Gastrocnemius medialis (tissue), 4 donors: ENCODE results near the gene BRAF.

Experiments used
- POLR2A ChIP-seq, 2 donors: fragments of 450-650 bp; IDR thresholded peaks; one replicate each; pipeline ENCODE4 v1.6.1; 2017; ENCODE audit warnings: antibody characterized with exemption in 2 of 2, mild to moderate bottlenecking in 2 of 2, moderate library complexity in 2 of 2
- TF ChIP-seq, protein P1 (sequence below), 5 experiments: fragments of 450-650 bp in 3 of 5; fragments of 200-600 bp in 2 of 5; sonication (generic) in 2 of 5; IDR thresholded peaks in 4 of 5; conservative IDR thresholded peaks in 1 of 5; 1 replicate in 4 of 5; 2 replicates in 1 of 5; pipeline ENCODE4 v1.5.1; 2016 to 2019; ENCODE audit warnings: antibody characterized with exemption in 5 of 5, mild to moderate bottlenecking in 3 of 5, moderate library complexity in 3 of 5

DNA sequence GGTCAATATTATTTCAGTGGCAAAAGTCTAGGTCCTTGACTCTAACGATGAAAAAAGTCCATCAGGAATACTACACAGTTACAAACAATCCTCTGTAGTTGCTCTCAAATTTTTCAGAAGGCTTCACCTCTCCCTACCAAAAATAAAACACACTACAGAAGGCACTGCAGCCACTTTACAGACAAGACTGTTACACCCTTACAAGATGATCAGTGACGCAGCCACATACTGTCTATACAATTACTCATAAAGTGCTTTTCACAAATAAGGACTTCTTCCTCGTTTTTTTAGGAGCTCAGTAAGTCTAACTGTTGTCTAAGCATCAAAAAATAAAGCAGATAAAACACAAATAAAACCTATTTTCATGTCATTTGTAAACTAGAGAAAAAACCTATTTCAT is 201.2 kb downstream of the BRAF start:
- TF ChIP-seq, protein P1, sequence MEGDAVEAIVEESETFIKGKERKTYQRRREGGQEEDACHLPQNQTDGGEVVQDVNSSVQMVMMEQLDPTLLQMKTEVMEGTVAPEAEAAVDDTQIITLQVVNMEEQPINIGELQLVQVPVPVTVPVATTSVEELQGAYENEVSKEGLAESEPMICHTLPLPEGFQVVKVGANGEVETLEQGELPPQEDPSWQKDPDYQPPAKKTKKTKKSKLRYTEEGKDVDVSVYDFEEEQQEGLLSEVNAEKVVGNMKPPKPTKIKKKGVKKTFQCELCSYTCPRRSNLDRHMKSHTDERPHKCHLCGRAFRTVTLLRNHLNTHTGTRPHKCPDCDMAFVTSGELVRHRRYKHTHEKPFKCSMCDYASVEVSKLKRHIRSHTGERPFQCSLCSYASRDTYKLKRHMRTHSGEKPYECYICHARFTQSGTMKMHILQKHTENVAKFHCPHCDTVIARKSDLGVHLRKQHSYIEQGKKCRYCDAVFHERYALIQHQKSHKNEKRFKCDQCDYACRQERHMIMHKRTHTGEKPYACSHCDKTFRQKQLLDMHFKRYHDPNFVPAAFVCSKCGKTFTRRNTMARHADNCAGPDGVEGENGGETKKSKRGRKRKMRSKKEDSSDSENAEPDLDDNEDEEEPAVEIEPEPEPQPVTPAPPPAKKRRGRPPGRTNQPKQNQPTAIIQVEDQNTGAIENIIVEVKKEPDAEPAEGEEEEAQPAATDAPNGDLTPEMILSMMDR (IDR thresholded peaks at IDR 0.05 in 4 of 5, conservative IDR thresholded peaks at IDR 0.05 in 1 of 5), result no peak
- no peak for TF ChIP-seq POLR2A (IDR thresholded peaks at IDR 0.05)
